ENCODE measurements around the gene CNMD.

The CNMD gene

DNA sequence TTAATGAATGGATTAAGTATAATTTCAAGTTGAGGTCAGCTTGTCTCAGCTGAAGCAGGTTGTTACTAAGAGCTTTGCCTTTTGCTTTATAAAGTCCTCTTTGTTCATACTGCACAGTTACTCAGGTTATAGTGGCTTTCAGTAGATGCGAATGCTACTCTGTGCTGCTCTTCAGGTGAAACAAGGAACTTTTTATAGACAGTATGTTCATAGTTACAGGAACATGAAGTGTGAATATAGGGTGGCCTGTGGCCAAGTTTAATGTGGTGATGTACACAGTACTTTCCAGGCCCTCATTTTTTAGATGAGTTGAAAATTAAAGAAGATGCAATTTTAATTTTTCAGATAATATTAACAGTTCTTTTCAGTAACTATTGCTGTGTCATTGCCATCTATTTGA lies 66.2 kb downstream of the CNMD start:
- DNase-seq: no peak

DNA sequence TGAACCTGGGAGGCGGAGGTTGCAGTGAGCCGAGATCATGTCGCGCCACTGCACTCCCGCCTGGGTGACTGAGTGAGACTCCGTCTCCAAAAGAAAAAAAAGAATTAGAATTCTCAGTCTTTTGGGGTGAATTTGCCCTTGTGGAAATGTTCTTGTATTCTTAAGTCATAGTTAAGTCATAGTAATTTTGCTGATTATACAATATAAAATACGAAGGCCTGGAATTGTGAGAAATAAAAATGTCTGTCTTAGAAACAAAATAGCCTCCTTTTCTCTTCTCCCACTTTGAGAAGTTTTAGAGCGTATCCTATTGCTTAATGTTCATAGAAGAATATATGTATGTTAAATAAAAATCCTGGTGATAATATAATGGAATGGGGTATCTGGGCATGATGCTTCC lies 68.9 kb downstream of the CNMD start:
- no peak for DNase-seq

DNA sequence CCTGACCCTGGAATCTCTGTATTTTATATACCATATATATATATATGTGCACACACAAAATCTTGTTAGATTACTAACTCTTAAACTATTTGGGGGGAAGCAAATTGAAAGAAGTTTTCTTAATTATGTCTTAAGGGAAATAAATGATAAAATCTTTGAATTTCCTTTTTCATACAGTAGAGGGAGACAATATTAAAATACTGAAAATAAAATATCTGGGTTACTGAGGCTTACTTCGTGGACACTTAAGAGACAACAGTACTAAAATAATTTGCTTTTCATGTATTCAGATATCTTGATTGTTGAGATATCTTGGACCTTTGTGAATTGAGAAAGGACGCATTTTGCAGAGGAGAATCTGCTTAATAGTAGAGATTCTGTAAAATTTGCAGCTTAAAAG lies 69.9 kb downstream of the CNMD start:
- no peak for DNase-seq

DNA sequence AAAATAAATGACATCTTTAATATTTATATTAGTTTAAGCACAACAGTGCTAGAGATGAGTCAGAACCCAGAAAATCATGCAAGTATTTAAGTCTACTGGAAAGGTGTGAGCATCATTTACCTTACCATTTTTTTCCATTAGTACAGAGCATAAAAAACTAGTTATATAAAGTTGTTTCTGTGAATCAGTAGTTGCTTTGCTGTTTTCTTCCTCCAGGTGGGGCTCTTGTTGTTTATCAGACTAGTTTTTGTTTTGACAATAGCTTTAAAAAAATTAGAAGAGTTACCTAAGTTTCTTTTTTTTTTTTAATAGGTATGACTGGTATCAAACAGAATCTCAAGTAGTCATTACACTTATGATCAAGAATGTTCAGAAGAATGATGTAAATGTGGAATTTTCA lies 74.3 kb downstream of the CNMD start:
- DNase-seq: peak; percentile 30

DNA sequence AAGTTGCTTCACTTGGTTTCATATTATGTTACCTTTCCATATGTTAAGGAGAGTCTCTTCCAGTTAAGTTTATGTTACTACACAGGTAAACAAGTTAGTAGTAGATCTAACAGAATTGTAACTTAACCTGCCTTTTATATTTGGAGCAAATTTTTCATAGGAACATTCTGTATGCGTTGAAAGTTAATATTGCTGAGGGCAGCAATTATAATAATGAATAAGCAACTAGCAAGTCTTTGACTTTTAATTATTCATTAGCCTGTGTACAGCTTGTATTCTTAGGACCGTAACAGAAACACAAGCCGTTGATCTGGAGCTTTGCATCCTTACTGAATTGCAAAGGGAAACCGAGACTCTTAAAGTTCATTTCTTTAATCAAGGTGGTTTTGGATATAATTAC lies 75.3 kb downstream of the CNMD start:
- DNase-seq: no peak

DNA sequence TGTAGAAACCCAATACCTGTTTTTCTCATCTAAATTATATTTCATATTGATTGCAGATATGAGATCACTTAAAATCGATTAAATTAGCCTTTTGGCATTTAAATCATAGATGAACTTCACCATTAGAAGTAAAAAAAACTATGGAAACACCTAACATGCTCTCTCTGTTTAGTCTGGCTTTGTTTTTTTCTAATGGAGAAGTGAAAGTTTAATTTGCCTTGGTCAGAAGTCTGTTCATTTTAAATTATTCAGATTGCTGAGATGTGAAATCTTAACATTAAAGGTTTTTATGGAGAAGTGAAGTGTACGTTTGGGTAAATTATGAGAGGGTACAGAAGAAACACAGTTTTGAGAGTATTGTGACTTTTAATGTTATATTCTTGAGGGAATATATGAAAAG lies 80.3 kb downstream of the CNMD start:
- DNase-seq: no peak
